ENCODE results near the gene TNNT3. TPM values are rescaled to one million over a fixed set of nuclear protein-coding genes. Genes with fewer than 3 reads are reported as not detected.
"Not testable (repeated sequence)": the region's sequence is repeated elsewhere in the genome, so short reads cannot be mapped to it uniquely, and the experiment has no call there.

Gene TNNT3
- total RNA-seq, 1 experiment from 2014 or later: 0.88 TPM

DNA sequence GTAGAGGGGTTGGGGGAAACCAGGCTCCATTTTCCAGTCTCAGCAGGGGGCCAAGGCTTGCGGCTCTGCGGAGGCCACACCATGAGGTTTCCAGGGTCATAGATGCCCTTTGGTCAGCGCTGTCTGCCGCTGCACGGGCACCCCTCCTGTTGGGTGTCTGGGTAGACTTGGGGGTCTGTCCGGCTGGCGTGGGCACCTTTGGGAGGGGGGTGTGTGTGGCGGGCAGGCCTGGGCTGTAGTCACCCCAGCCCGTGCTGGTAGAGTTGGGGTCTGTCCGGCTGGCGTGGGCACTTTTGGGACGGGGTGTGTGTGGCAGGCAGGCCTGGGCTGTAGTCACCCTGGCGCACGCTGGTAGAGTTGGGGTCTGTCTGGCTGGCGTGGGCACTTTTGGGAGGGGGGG lies 48.0 kb upstream of the TNNT3 start:
- POLR2A ChIA-PET: no interaction called here
- no peaks in the 10 kb centered on the region; the same call in 1 of the 2 replicates for H3K27me3 ChIP-seq (replicated peaks; ENCODE audit: control insufficient read depth, insufficient read depth, low read length)

DNA sequence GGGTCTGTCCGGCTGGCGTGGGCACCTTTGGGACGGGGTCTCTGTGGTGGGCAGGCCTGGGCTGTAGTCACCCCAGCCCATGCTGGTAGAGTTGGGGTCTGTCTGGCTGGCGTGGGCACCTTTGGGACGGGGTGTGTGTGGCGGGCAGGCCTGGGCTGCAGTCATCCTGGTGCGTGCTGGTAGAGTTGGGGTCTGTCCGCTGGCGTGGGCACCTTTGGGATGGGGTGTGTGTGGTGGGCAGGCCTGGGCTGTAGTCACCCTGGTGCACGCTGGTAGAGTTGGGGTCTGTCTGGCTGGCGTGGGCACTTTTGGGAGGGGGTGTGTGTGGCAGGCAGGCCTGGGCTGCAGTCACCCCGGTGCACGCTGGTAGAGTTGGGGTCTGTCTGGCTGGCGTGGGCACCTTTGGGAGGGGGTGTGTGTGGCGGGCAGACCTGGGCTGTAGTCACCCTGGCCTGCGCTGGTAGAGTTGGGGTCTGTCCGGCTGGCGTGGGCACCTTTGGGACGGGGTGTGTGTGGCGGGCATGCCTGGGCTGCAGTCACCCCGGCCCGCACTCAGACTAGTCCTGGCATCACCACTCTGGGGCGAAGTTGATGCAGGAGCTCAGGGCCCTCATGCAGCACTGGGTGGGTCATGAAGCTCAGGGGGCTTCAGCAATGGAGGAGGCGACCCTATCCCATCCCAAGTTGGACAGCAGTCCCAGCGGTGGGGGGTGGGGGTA lies 47.1 kb upstream of the TNNT3 start:
- DNase-seq: no peak
- BruUV-seq (replicated peaks): no TSS peak
- no peaks in the 10 kb centered on the region for H3K9me3 ChIP-seq
- POLR2A ChIA-PET: interaction anchor here (0.6 kb wide), 1 partner anchor 506 kb away, joined by 3 read pairs; no protein-coding TSS in a partner anchor
- Mint-ChIP-seq H3K4me1 (ENCODE audit: low read depth, unreplicated experiment) (no peaks in the 10 kb centered on the region), H3K27me3 (ENCODE audit: insufficient read depth, unreplicated experiment) (peaks cover 2% of the 10 kb centered on the region), H3K36me3 (ENCODE audit: insufficient read depth, unreplicated experiment) (no peaks in the 10 kb centered on the region), H3K4me3 (ENCODE audit: unreplicated experiment) (no peak overlapping the region), H3K9me3 (ENCODE audit: unreplicated experiment) (no peaks in the 10 kb centered on the region), H3K27ac (ENCODE audit: unreplicated experiment) (no peak overlapping the region)
- intact Hi-C loops (cut with micrococcal nuclease; ENCODE audit: unreplicated experiment): no loop called here
- no peak overlapping the region for H3K4me3 ChIP-seq (ENCODE audit: low read depth, low read length)
- no peaks in the 10 kb centered on the region; the same call in 1 of the 2 replicates for H3K27me3 ChIP-seq (replicated peaks; ENCODE audit: control insufficient read depth, insufficient read depth, low read length)
- TF ChIP-seq CTCF (IDR thresholded peaks at IDR 0.05; ENCODE audit: insufficient read depth in 1 of 2, low read depth in 1 of 2, low read length in 1 of 2, severe bottlenecking in 1 of 2, unreplicated experiment in 1 of 2): no peak
- H3K4me1 ChIP-seq: peaks cover 7% of the 10 kb centered on the region
- CTCF ChIA-PET: interaction anchor here (0.8 to 1.3 kb wide), 2 partner anchors 121 to 220 kb away, joined by 4 to 7 read pairs; no protein-coding TSS in a partner anchor
- no peaks in the 10 kb centered on the region for H3K36me3 ChIP-seq (ENCODE audit: control insufficient read depth, insufficient read depth, low read length)

More for the DNA sequence above, 48.0 kb upstream of the TNNT3 start:
- intact Hi-C loops (cut with micrococcal nuclease; ENCODE audit: unreplicated experiment): no loop called here
- H3K27ac Mint-ChIP-seq (ENCODE audit: unreplicated experiment): no peak overlapping the region
- no TSS peak for BruUV-seq (replicated peaks)
- H3K9me3 Mint-ChIP-seq (ENCODE audit: unreplicated experiment): no peaks in the 10 kb centered on the region
- H3K4me1 Mint-ChIP-seq (ENCODE audit: low read depth, unreplicated experiment): no peaks in the 10 kb centered on the region
- H3K36me3 ChIP-seq (ENCODE audit: control insufficient read depth, insufficient read depth, low read length): no peaks in the 10 kb centered on the region
- no peaks in the 10 kb centered on the region for H3K36me3 Mint-ChIP-seq (ENCODE audit: insufficient read depth, unreplicated experiment)
- H3K4me3 Mint-ChIP-seq (ENCODE audit: unreplicated experiment): no peak overlapping the region
- no peak for DNase-seq
- TF ChIP-seq CTCF (IDR thresholded peaks at IDR 0.05; ENCODE audit: insufficient read depth in 1 of 2, low read depth in 1 of 2, low read length in 1 of 2, severe bottlenecking in 1 of 2, unreplicated experiment in 1 of 2): no peak
- H3K4me3 ChIP-seq (ENCODE audit: low read depth, low read length): no peak overlapping the region
- peaks cover 4% of the 10 kb centered on the region for H3K4me1 ChIP-seq
- no peaks in the 10 kb centered on the region for H3K9me3 ChIP-seq
- CTCF ChIA-PET: interaction anchor here (1.3 kb wide), 1 partner anchor 47 kb away, joined by 6 read pairs; no protein-coding TSS in a partner anchor
- peaks cover 2% of the 10 kb centered on the region for H3K27me3 Mint-ChIP-seq (ENCODE audit: insufficient read depth, unreplicated experiment)

GRCh38 chr11:1873048-1873812 lies 46.3 kb upstream of the TNNT3 start:
- POLR2A ChIA-PET: interaction anchor here (0.6 kb wide), 1 partner anchor 505 kb away, joined by 3 read pairs; no protein-coding TSS in a partner anchor
- intact Hi-C loops (cut with micrococcal nuclease; ENCODE audit: unreplicated experiment): no loop called here
- CTCF ChIA-PET: interaction anchor here (0.8 to 1.3 kb wide), 2 partner anchors 120 to 221 kb away, joined by 4 to 7 read pairs; no protein-coding TSS in a partner anchor
- peaks cover 7% of the 10 kb centered on the region for H3K4me1 ChIP-seq
- H3K36me3 Mint-ChIP-seq (ENCODE audit: insufficient read depth, unreplicated experiment): no peaks in the 10 kb centered on the region
- no TSS peak for BruUV-seq (replicated peaks)
- H3K4me3 Mint-ChIP-seq (ENCODE audit: unreplicated experiment): no peak overlapping the region
- no peaks in the 10 kb centered on the region for H3K9me3 ChIP-seq
- no peak overlapping the region for H3K4me3 ChIP-seq (ENCODE audit: low read depth, low read length)
- H3K9me3 Mint-ChIP-seq (ENCODE audit: unreplicated experiment): no peaks in the 10 kb centered on the region
- TF ChIP-seq CTCF (IDR thresholded peaks at IDR 0.05; ENCODE audit: insufficient read depth in 1 of 2, low read depth in 1 of 2, low read length in 1 of 2, severe bottlenecking in 1 of 2, unreplicated experiment in 1 of 2): no peak
- DNase-seq: no peak
- H3K27me3 Mint-ChIP-seq (ENCODE audit: insufficient read depth, unreplicated experiment): peaks cover 2% of the 10 kb centered on the region
- H3K27ac Mint-ChIP-seq (ENCODE audit: unreplicated experiment): no peak overlapping the region
- no peaks in the 10 kb centered on the region for H3K36me3 ChIP-seq (ENCODE audit: control insufficient read depth, insufficient read depth, low read length)
- H3K27me3 ChIP-seq (replicated peaks; ENCODE audit: control insufficient read depth, insufficient read depth, low read length): no peaks in the 10 kb centered on the region; the same call in 1 of the 2 replicates
- H3K4me1 Mint-ChIP-seq (ENCODE audit: low read depth, unreplicated experiment): no peaks in the 10 kb centered on the region

GRCh38 chr11:1873813-1874150 lies 45.7 kb upstream of the TNNT3 start:
- H3K4me3 ChIP-seq (ENCODE audit: low read depth, low read length); DNase-seq; BruUV-seq (replicated peaks); H3K27me3 ChIP-seq (replicated peaks; ENCODE audit: control insufficient read depth, insufficient read depth, low read length); H3K36me3 ChIP-seq (ENCODE audit: control insufficient read depth, insufficient read depth, low read length); H3K27me3 Mint-ChIP-seq (ENCODE audit: insufficient read depth, unreplicated experiment); H3K27ac Mint-ChIP-seq (ENCODE audit: unreplicated experiment); H3K9me3 ChIP-seq; H3K4me1 Mint-ChIP-seq (ENCODE audit: low read depth, unreplicated experiment); H3K36me3 Mint-ChIP-seq (ENCODE audit: insufficient read depth, unreplicated experiment); CTCF ChIA-PET; intact Hi-C loops (cut with micrococcal nuclease; ENCODE audit: unreplicated experiment); POLR2A ChIA-PET; H3K9me3 Mint-ChIP-seq (ENCODE audit: unreplicated experiment); H3K4me1 ChIP-seq; H3K4me3 Mint-ChIP-seq (ENCODE audit: unreplicated experiment): not testable (repeated sequence)

Data from Caco-2 (cell line).